Suprapubic skin (tissue), 4 donors: Measurements from ENCODE around the gene ATP11A. TPM values are rescaled to one million over a fixed set of nuclear protein-coding genes. Genes with fewer than 3 reads are reported as not detected.

Experiments used
- DNase-seq, 2 donors: peaks; one replicate each; pipeline ENCODE4 v3.0.0-alpha.2; 2019; ENCODE audit warnings: low spot score in 2 of 2
- H3K27ac ChIP-seq: fragments of 200-600 bp; sonication (generic); one replicate; pipeline ENCODE4 v1.5.1; 2019
- H3K27me3 ChIP-seq: fragments of 200-600 bp; sonication (generic); one replicate; pipeline ENCODE4 v1.5.1; 2019
- H3K36me3 ChIP-seq: fragments of 200-600 bp; sonication (generic); one replicate; pipeline ENCODE4 v1.5.1; 2019
- H3K4me1 ChIP-seq: fragments of 200-600 bp; sonication (generic); one replicate; pipeline ENCODE4 v1.5.1; 2019
- H3K4me3 ChIP-seq: fragments of 200-600 bp; sonication (generic); one replicate; pipeline ENCODE4 v1.5.1; 2019; ENCODE audit warnings: mild to moderate bottlenecking
- H3K9me3 ChIP-seq: fragments of 200-600 bp; sonication (generic); one replicate; pipeline ENCODE4 v1.5.1; 2019
- EP300 ChIP-seq: sonication (generic); formaldehyde crosslinking; IDR thresholded peaks from one replicate; pipeline ENCODE4 v1.6.1; 2017; ENCODE audit warnings: antibody characterized with exemption
- POLR2A ChIP-seq, 2 donors: fragments of 450-650 bp; IDR thresholded peaks; one replicate each; pipeline ENCODE4 v1.6.1; 2017; ENCODE audit warnings: antibody characterized with exemption in 2 of 2, mild to moderate bottlenecking in 2 of 2, moderate library complexity in 2 of 2
- POLR2AphosphoS5 ChIP-seq, 3 donors: sonication (generic); formaldehyde crosslinking; IDR thresholded peaks; one replicate each; pipeline ENCODE4 v1.6.1; 2017; ENCODE audit warnings: antibody characterized with exemption in 3 of 3
- WGBS: methylation state at CpG from one replicate; pipeline ENCODE4 v1.1.5; 2018; 5-methylcytosine and 5-hydroxymethylcytosine counted together
- total RNA-seq, 4 donors: library from RNA; depleted of rRNA; stranded (reverse); fragments of >200 nt; gene quantifications; one replicate each; pipeline ENCODE4 v1.1.0, GENCODE V29; 2016
- TF ChIP-seq, protein P1 (sequence below), 2 donors: fragments of 200-600 bp in 1 of 2; fragments of 450-650 bp in 1 of 2; sonication (generic) in 1 of 2; IDR thresholded peaks; one replicate each; pipeline ENCODE4 v1.5.1; 2016 to 2019; ENCODE audit warnings: antibody characterized with exemption in 2 of 2, mild to moderate bottlenecking in 1 of 2, moderate library complexity in 1 of 2

Gene ATP11A
- total RNA-seq, 4 donors from 2014 or later: 22.8 to 51.0 (median 39.8) TPM

DNA sequence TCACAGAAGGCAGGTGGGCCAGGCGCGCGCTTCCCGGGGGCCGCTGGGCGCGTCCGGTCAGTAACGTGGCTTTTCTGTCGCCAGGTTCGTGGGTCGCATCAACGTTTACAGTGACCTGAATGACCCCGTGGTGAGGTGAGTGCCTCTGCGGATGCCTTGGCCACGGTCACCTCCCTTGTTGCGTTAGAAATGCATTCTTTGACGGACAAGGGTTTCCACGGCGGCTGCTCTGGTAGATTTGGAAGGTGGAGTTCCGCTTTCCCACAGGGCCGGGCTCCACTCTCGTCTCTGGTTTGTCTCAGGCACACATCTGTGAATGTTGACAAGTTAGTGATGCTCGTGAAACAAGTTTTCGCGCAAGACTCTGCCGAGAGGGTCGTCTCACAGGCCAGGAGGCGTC lies 130.0 kb downstream of the ATP11A start:
- H3K9me3 ChIP-seq: no peaks in the 10 kb centered on the region
- no peaks in the 10 kb centered on the region for H3K27me3 ChIP-seq
- WGBS: 93% methylated on average over 29 of the region's 29 CpGs
- TF ChIP-seq POLR2A (IDR thresholded peaks at IDR 0.05): no peak
- TF ChIP-seq POLR2AphosphoS5 (IDR thresholded peaks at IDR 0.05): no peak
- no peak for TF ChIP-seq EP300
- TF ChIP-seq, protein P1, sequence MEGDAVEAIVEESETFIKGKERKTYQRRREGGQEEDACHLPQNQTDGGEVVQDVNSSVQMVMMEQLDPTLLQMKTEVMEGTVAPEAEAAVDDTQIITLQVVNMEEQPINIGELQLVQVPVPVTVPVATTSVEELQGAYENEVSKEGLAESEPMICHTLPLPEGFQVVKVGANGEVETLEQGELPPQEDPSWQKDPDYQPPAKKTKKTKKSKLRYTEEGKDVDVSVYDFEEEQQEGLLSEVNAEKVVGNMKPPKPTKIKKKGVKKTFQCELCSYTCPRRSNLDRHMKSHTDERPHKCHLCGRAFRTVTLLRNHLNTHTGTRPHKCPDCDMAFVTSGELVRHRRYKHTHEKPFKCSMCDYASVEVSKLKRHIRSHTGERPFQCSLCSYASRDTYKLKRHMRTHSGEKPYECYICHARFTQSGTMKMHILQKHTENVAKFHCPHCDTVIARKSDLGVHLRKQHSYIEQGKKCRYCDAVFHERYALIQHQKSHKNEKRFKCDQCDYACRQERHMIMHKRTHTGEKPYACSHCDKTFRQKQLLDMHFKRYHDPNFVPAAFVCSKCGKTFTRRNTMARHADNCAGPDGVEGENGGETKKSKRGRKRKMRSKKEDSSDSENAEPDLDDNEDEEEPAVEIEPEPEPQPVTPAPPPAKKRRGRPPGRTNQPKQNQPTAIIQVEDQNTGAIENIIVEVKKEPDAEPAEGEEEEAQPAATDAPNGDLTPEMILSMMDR (IDR thresholded peaks at IDR 0.05): no peak
- H3K36me3 ChIP-seq: peaks cover 82% of the 10 kb centered on the region
- DNase-seq: peak in 1 of 2 donors; percentile 70
- H3K27ac ChIP-seq: no peak overlapping the region
- H3K4me1 ChIP-seq: no peaks in the 10 kb centered on the region
- no peak overlapping the region for H3K4me3 ChIP-seq

DNA sequence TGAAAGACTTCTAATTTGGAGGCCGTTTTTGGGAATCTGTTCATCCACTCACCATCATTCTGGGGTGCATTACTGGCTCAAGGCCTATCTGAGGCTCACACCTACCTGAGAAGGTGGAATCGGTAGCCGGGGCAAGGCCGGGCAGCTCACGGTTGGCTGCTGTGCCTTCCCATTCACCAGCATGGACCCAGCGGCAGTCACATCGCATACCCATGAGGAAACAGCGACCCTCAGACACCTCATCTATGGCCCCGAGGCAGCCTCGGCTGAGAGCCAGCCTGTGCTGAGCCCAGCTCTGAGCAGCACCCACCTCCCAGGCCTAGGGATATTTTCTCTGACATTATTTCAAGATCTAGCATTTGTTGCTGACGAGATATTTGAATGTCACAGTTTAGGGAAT lies 130.5 kb downstream of the ATP11A start:
- H3K36me3 ChIP-seq: peaks cover 82% of the 10 kb centered on the region
- DNase-seq: peak in 1 of 2 donors; percentile 37
- no peak overlapping the region for H3K4me3 ChIP-seq
- H3K27me3 ChIP-seq: no peaks in the 10 kb centered on the region
- H3K27ac ChIP-seq: no peak overlapping the region
- no peaks in the 10 kb centered on the region for H3K4me1 ChIP-seq
- 96% methylated on average over 11 of the region's 11 CpGs for WGBS
- no peaks in the 10 kb centered on the region for H3K9me3 ChIP-seq
- no peak for TF ChIP-seq POLR2A (IDR thresholded peaks at IDR 0.05)
- TF ChIP-seq, protein P1 (IDR thresholded peaks at IDR 0.05): no peak
- TF ChIP-seq EP300: no peak
- TF ChIP-seq POLR2AphosphoS5 (IDR thresholded peaks at IDR 0.05): no peak

DNA sequence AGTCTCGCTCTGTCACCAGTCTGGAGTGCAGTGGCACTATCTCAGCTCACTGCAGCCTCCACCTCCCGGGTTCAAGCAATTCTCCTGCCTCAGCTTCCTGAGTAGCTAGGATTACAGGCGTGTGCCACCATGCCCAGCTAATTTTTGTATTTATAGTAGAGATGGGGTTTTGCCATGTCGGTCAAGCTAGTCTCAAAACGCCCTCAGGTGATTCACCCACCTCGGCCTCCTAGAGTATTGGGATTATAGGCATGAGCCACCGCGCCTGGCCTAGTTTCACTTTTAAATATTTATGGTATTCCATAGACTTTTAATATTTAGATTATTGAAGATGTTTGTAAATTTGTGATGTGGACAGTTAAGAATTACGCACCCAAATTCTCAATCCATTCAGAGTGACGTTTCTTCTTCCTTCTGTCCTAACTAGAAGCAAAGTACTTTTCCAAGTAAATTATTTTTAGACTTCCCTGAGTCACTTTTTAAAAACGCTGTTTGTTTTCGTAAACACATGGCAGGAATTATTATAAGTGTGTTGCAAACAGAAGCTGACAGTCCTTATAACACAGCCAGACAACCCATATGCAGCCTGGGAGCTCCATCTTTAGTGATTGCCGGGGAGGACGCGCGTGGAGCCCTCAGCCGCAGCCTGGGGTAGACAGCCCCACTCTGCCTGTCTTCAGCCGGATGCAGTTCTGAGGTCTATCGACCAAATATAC lies 131.7 kb downstream of the ATP11A start:
- Histone ChIP-seq H3K27ac (no peak overlapping the region), H3K9me3 (no peaks in the 10 kb centered on the region), H3K27me3 (no peaks in the 10 kb centered on the region), H3K36me3 (peaks cover 81% of the 10 kb centered on the region), H3K4me1 (no peaks in the 10 kb centered on the region), H3K4me3 (no peak overlapping the region)
- TF ChIP-seq EP300: no peak
- no peak for TF ChIP-seq POLR2AphosphoS5 (IDR thresholded peaks at IDR 0.05)
- TF ChIP-seq POLR2A (IDR thresholded peaks at IDR 0.05): no peak
- TF ChIP-seq, protein P1 (IDR thresholded peaks at IDR 0.05): no peak
- WGBS: 81% methylated on average over 19 of the region's 19 CpGs
- DNase-seq: peak; percentile 21 to 41

DNA sequence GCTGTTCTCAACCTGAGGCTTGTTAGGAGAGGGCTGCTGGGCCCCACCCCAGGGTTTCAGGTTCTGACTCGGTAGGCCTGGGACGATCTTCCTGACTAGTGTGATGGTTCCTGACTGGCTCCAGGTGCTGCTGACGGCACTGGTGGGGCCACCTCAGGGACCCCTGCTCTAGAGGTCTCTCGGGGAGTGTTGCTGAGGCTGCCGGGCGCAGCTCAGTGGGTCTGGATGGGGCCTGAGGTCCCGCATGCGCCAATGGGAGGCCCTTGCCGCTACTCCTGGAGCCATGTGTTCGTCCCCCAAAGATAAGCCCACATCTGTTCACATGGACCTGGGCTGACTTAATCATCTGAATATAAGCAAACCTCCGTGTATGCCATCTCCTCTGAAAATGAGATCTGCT lies 133.0 kb downstream of the ATP11A start:
- DNase-seq: peak in 1 of 2 donors; percentile 41
- H3K4me1 ChIP-seq: no peaks in the 10 kb centered on the region
- WGBS: 85% methylated on average over 9 of the region's 11 CpGs
- no peaks in the 10 kb centered on the region for H3K9me3 ChIP-seq
- H3K4me3 ChIP-seq: no peak overlapping the region
- TF ChIP-seq EP300: no peak
- no peak for TF ChIP-seq POLR2AphosphoS5 (IDR thresholded peaks at IDR 0.05)
- TF ChIP-seq, protein P1 (IDR thresholded peaks at IDR 0.05): no peak
- no peak for TF ChIP-seq POLR2A (IDR thresholded peaks at IDR 0.05)
- H3K27ac ChIP-seq: no peak overlapping the region
- H3K36me3 ChIP-seq: peaks cover 81% of the 10 kb centered on the region
- no peaks in the 10 kb centered on the region for H3K27me3 ChIP-seq

DNA sequence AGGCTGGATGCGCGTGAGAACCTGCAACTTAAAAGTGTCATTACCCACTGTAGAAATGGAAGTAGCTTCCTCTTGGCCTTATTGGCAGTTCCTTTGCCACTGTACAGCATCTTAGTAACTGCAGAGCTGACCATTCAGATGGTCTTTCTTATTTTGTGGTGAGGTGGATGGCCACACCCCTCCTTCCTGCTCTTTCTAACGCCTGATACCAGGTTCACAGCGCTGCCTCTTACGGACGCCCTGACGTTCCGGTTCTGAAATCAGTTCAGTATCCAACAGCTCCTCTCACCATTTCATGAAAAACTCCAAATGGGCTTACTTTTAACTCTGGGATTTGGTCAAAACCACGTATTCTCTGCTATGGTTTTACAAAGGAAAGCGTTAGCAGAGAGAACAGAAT lies 134.6 kb downstream of the ATP11A start:
- 94% methylated on average over 10 of the region's 10 CpGs for WGBS
- DNase-seq: peak in 1 of 2 donors; percentile 38
- no peaks in the 10 kb centered on the region for H3K9me3 ChIP-seq
- no peaks in the 10 kb centered on the region for H3K4me1 ChIP-seq
- H3K27ac ChIP-seq: no peak overlapping the region
- no peak for TF ChIP-seq EP300
- TF ChIP-seq, protein P1 (IDR thresholded peaks at IDR 0.05): no peak
- TF ChIP-seq POLR2A (IDR thresholded peaks at IDR 0.05): no peak
- TF ChIP-seq POLR2AphosphoS5 (IDR thresholded peaks at IDR 0.05): no peak
- peaks cover 80% of the 10 kb centered on the region for H3K36me3 ChIP-seq
- no peak overlapping the region for H3K4me3 ChIP-seq
- H3K27me3 ChIP-seq: no peaks in the 10 kb centered on the region
